GM19193 (cell line): ENCODE results near the gene KIAA1549.

Experiments used
- POLR2A ChIP-seq: IDR thresholded peaks from 4 replicates; pipeline ENCODE4 v1.6.1; 2011; ENCODE audit not compliant: insufficient read depth, insufficient read length; ENCODE audit errors: extremely low read depth

The KIAA1549 gene

DNA sequence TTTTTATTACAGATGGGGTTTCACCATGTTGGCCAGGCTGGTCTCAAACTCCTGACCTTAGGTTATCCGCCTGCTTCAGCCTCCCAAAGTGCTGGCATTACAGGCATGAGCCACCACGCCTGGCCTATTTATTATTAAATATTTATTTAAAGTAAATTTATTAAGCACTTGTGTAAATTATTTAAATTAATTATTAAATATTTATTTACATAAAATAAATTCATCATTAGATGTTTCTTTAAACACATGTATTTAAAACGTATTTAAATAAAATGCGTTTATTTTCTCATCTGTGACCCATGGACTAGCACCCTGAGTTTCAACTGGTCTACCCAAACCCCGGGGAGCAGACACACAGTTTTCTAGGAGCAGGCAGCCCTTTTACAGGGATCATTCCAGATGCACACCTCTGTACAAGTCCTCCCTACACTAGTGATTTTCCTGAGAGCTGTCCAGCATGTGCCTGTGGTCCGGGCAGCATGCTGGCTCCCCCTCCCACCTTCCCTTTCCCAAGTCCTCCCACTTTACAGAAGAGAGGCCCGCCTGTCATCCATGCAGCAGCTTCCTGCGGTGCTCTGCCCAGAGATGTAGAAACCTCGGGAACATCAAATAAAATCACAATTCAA, 94.0 kb downstream of the KIAA1549 start:
- no peak for TF ChIP-seq POLR2A

DNA sequence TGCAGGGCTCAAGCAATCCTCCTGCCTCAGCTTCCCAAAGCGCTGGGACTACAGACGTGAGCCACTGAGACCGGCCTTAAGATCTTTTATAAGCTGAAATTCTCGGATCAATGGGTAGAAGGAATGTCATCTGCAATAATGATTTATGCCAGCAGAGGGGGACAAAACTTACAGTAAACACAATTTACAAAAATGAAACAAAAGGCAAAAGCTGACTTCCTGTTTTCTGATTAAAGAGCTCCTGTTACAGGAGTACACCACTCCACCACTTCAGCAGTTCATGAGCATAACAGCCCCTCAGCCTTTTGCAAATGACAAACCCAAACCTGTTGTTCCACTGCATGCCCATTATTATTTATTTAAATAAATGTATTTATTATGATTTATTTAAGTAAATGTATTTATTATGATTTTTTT, 94.7 kb downstream of the KIAA1549 start:
- TF ChIP-seq POLR2A: no peak

DNA sequence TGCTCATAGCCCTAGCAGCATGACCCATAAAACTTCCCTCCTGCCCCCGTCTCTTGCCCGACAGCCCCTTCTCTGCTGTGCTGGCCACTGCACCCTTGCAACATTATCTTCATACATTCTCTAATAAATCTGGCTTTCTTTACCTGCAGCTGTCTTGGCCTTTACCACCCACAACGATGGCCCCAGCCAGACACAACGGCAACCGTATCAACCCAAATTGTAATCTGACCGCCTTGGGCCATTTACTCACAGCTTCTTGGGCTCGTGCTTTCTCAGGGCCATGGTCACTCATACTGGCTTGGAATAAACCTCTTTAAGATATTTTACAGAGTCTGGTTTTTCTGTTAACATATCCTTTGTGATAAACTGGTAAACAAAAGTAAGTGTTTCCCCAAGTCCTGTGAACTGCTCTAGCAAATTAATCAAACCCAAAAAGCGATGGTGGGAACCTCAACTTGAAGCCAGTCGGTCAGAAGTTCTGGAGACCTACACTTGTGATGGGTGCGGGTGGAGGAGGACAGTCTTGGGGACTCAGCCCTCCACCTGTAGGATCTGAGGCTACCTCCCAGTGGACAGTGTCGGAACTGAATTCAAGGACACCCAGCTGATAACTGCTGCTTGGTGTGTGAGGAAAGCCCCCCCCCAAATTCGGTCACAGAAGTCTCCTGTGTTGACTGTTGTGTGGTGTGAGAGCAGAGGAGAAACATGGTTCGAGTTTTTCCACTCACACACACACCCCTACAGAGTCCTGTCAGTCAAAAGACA, 95.6 kb downstream of the KIAA1549 start:
- TF ChIP-seq POLR2A: no peak

- TF ChIP-seq POLR2A: no peak
Observed at GRCh38 chr7:138882249-138882648, 98.9 kb downstream of the KIAA1549 start.

DNA sequence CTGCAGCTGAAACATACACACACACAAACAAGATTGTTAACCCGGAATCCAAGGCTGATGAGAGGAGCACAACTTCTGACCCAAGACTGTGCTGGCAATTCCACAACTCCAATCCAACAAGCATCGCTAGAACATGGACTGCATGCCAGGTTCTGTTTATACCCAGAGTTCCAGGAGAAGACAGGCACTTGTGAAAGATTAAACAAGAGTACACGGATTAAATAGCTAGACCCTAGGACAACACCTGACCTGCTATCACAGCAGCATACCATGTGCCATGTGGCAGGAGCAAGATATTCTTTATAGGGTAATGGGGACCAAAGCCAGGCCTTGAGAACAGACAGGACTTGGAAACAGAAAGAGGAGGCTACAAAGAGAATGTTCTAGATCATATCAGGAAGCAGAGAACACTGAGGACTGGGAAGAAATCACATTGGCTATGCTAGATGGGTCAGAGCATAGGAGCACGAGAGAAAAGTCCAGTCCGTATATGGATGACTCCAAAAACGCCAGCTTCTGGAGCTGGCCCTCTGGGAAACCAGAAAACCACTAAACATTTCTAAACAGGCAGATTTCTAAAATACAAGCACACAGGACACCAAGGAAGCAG, 99.5 kb downstream of the KIAA1549 start:
- no peak for TF ChIP-seq POLR2A

DNA sequence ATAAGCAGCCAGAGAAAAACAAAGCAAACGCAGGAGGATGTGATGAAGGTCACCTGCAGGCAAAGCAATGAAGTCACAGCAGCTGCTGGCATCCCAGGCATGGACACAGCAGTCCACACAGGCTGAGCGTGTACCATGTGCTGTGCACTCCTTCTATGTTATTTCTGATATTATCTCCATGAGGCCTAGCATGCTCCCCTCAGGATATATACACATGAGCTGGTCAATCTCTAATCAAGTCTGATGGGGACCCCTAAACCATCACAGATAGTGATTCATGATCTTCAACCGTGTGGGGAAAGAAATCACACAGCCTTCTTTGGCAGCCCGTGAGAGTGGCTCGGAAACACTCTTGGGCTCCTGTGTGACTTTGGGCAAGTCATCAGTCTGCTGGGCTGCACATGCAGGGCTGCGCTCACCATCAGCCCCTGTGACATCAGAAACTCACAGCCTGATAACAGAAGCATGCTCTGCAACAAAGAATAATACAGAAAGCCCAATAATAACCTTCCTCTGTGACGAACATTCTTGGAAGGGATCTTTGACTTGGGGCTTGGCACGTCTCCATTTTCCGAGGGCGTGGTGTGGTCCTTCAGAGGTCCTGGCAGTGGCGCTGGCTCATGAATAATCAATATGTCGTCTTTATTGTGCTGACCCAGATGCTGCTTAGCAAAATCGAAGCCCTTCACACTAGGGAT, 100.2 kb downstream of the KIAA1549 start:
- no peak for TF ChIP-seq POLR2A

GRCh38 chr7:138879356-138879755, 101.8 kb downstream of the KIAA1549 start:
- no peak for TF ChIP-seq POLR2A

GRCh38 chr7:138878856-138879255, 102.3 kb downstream of the KIAA1549 start:
- TF ChIP-seq POLR2A: no peak

GRCh38 chr7:138878051-138878450, 103.1 kb downstream of the KIAA1549 start:
- TF ChIP-seq POLR2A: no peak

- TF ChIP-seq POLR2A: no peak
Observed at GRCh38 chr7:138876326-138876725, 104.9 kb downstream of the KIAA1549 start.

GRCh38 chr7:138875794-138876193, 105.4 kb downstream of the KIAA1549 start:
- TF ChIP-seq POLR2A: no peak

- TF ChIP-seq POLR2A: no peak
Observed at GRCh38 chr7:138873220-138873892, 107.8 kb downstream of the KIAA1549 start.

GRCh38 chr7:138872576-138872975, 108.6 kb downstream of the KIAA1549 start:
- no peak for TF ChIP-seq POLR2A

DNA sequence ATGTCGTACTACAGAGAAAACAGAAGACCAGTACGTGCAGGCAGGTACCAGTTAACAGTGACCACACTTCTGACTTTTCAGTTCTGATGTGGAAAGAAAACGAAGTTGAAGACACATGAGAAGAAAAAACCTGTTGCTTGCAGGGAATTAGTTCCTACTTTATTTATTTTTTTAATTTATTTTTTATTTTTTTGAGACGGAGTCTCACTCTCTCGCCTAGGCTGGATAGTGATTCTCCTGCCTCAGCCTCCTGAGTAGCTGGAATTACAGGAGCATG, 109.4 kb downstream of the KIAA1549 start:
- TF ChIP-seq POLR2A: no peak
